Endothelial cell of umbilical vein (primary cell): ENCODE measurements around the gene FOXP1. TPM values are rescaled to one million over a fixed set of nuclear protein-coding genes. Genes with fewer than 3 reads are reported as not detected.

ENCODE experiments used
- BruUV-seq: library from RNA; stranded (reverse); fragments of 400-500 nt; replicated peaks from 2 replicates; lab custom pipeline; 2021; lab: Mats Ljungman, UMichigan
- CTCF ChIA-PET: fragments of 300-600, 350-600 bp; sonication (Branson Sonifier 250); formaldehyde crosslinking; loops from one replicate; lab custom pipeline; 2021; ENCODE audit warnings: antibody characterized with exemption, inconsistent platforms; lab: Charles Lee
- POLR2A ChIA-PET: fragments of 300-600, 350-600 bp; sonication (Branson Sonifier 250); formaldehyde crosslinking; loops from one replicate; lab custom pipeline; 2021; ENCODE audit warnings: antibody characterized with exemption, inconsistent platforms; lab: Charles Lee
- DNase-seq: peaks from one replicate; pipeline ENCODE4 v3.0.0-alpha.2; 2011; ENCODE audit warnings: low read depth, low spot score
- FAIRE-seq: peaks from 2 replicates; lab custom pipeline; 2011; peaks lifted over from hg19 to GRCh38; lab: Jason Lieb, UNC
- H2AFZ ChIP-seq: 2 replicates; pipeline ENCODE4 v1.6.0; 2012; ENCODE audit warnings: low read depth, low read length, control low read depth, inconsistent platforms
- H3K27ac ChIP-seq: 2 replicates; pipeline ENCODE4 v1.5.1; 2011; ENCODE audit warnings: low read depth, mild to moderate bottlenecking, control low read depth, low read length, moderate library complexity; ENCODE audit not compliant: insufficient read depth
- H3K27me3 ChIP-seq, 2 experiments: 2 replicates each; pipeline versions ENCODE4 v1.6.0 to v1.6.1; 2011; ENCODE audit warnings: low read length in 2 of 2, mixed read lengths in 1 of 2; ENCODE audit not compliant: control insufficient read depth in 2 of 2, insufficient read depth in 2 of 2
- H3K36me3 ChIP-seq, 2 experiments: 2 replicates in 1 of 2; 3 replicates in 1 of 2; pipeline ENCODE4 v1.5.1; 2011; ENCODE audit warnings: low read length in 2 of 2, mild to moderate bottlenecking in 1 of 2, moderate library complexity in 1 of 2; ENCODE audit not compliant: control insufficient read depth in 2 of 2, insufficient read depth in 2 of 2; ENCODE audit errors: extremely low read depth in 1 of 2
- H3K4me1 ChIP-seq: 3 replicates; pipeline ENCODE4 v1.5.1; 2011; ENCODE audit warnings: mild to moderate bottlenecking, low read length; ENCODE audit not compliant: control insufficient read depth, insufficient read depth; ENCODE audit errors: extremely low read depth
- H3K4me2 ChIP-seq: 2 replicates; pipeline ENCODE4 v1.6.1; 2011; ENCODE audit warnings: low read length, control low read depth, mixed read lengths; ENCODE audit not compliant: insufficient read depth
- H3K4me3 ChIP-seq, 3 experiments: fragments of 200-600 bp in 1 of 3; sonication (generic), shearing (Covaris generic) in 1 of 3; replicated peaks in 1 of 3; 2 replicates each; pipeline ENCODE4 v1.5.1; 2011 to 2016; ENCODE audit warnings: control low read depth in 3 of 3, low read length in 3 of 3, mild to moderate bottlenecking in 2 of 3, inconsistent platforms in 1 of 3, low read depth in 1 of 3, moderate library complexity in 1 of 3; ENCODE audit not compliant: insufficient read depth in 1 of 3
- H3K79me2 ChIP-seq: 2 replicates; pipeline ENCODE4 v1.6.0; 2012; ENCODE audit warnings: low read length, inconsistent platforms; ENCODE audit not compliant: control insufficient read depth, insufficient read depth
- H3K9ac ChIP-seq: replicated peaks from 2 replicates; pipeline ENCODE3; 2011; ENCODE audit warnings: low read length, control low read depth; ENCODE audit not compliant: insufficient read depth; ENCODE audit errors: extremely low read depth
- H3K9me1 ChIP-seq: replicated peaks from 3 replicates; pipeline ENCODE4 v1.6.0; 2011; ENCODE audit warnings: mild to moderate bottlenecking, low read length; ENCODE audit not compliant: control insufficient read depth, insufficient read depth; ENCODE audit errors: extremely low read depth
- H3K9me3 ChIP-seq: replicated peaks from 2 replicates; pipeline ENCODE4 v1.5.1; 2012; ENCODE audit warnings: low read length, inconsistent platforms; ENCODE audit not compliant: control insufficient read depth, insufficient read depth
- H4K20me1 ChIP-seq: replicated peaks from 2 replicates; pipeline ENCODE3; 2011; ENCODE audit warnings: mild to moderate bottlenecking, low read length; ENCODE audit not compliant: control insufficient read depth, insufficient read depth; ENCODE audit errors: extremely low read depth
- CTCF ChIP-seq, 2 donors: IDR thresholded peaks; 1 replicate in 1 of 2; 2 replicates in 1 of 2; pipeline ENCODE4 v1.5.1; 2011; ENCODE audit warnings: low read length in 2 of 2, mild to moderate bottlenecking in 2 of 2, moderate library complexity in 2 of 2, control low read depth in 1 of 2, inconsistent platforms in 1 of 2, low read depth in 1 of 2; ENCODE audit not compliant: insufficient read depth in 1 of 2; ENCODE audit errors: extremely low read depth in 1 of 2
- FOS ChIP-seq: IDR thresholded peaks from 2 replicates; pipeline ENCODE4 v1.6.1; 2011; ENCODE audit warnings: mild to moderate bottlenecking, low read length, moderate library complexity, borderline replicate concordance; ENCODE audit not compliant: insufficient read depth
- GATA2 ChIP-seq: IDR thresholded peaks from 2 replicates; pipeline ENCODE4 v1.7.0; 2011; ENCODE audit warnings: low read depth, mild to moderate bottlenecking, moderate library complexity, mixed read lengths, low read length; ENCODE audit not compliant: insufficient read length, insufficient read depth
- JUN ChIP-seq: IDR thresholded peaks from 2 replicates; pipeline ENCODE4 v1.6.1; 2011; ENCODE audit warnings: borderline replicate concordance, low read depth; ENCODE audit not compliant: insufficient read length, insufficient read depth
- MAX ChIP-seq: IDR thresholded peaks from 2 replicates; pipeline ENCODE4 v1.6.1; 2011; ENCODE audit not compliant: insufficient read depth, insufficient read length
- MYC ChIP-seq: IDR thresholded peaks from one replicate; pipeline ENCODE4 v1.6.1; 2011; ENCODE audit warnings: mild to moderate bottlenecking, low read depth, low read length
- POLR2AphosphoS5 ChIP-seq: IDR thresholded peaks from 2 replicates; pipeline ENCODE4 v1.6.1; 2012; ENCODE audit warnings: low read depth, mild to moderate bottlenecking, control low read depth, low read length, moderate library complexity; ENCODE audit not compliant: insufficient read depth
- dilution Hi-C: fragments of 300-500 bp; cut with MboI; formaldehyde crosslinking; loops from one replicate; pipeline ENCODE4 v1.15.0; 2019; ENCODE audit warnings: low sequenced_read_pairs; ENCODE audit not compliant: extremely low pct_ligation_motif_present
- intact Hi-C: fragments of 100-400 bp; cut with micrococcal nuclease; formaldehyde crosslinking; loops from one replicate; pipeline ENCODE4 v1.10.0; 2022
- polyA plus RNA-seq, 4 experiments: library from polyadenylated mRNA; depleted of rRNA in 3 of 4; stranded (reverse) in 3 of 4; unstranded in 1 of 4; fragments of >200 nt; gene quantifications; 2 replicates each; pipeline versions ENCODE4 v1.2.1 to v1.2.3, GENCODE V29; 2011 to 2012; ENCODE audit warnings: missing spikeins in 1 of 4
- total RNA-seq: library from RNA; stranded (reverse); gene quantifications from 2 replicates; pipeline ENCODE4 v1.2.3, GENCODE V29; 2021

Gene FOXP1
- total and polyA plus RNA-seq, 2 donors (not counting 3 experiments of a cell fraction or from before 2014, with no cell fraction given) = 41.0 to 107 TPM

GRCh38 chr3:71241981-71242560, 341.5 kb downstream of the FOXP1 start:
- H4K20me1 ChIP-seq = no peaks in the 10 kb centered on the region
- no peak for DNase-seq
- H3K27me3 ChIP-seq = no peaks in the 10 kb centered on the region
- no peaks in the 10 kb centered on the region for H3K9me3 ChIP-seq
- dilution Hi-C loops = no loop called here
- H3K36me3 ChIP-seq = no peaks in the 10 kb centered on the region
- no peak overlapping the region for H3K4me2 ChIP-seq
- BruUV-seq = no TSS peak
- H3K4me3 ChIP-seq = no peak overlapping the region
- ChIA-PET CTCF (interaction anchor here (1.1 to 1.3 kb wide), 4 partner anchors 9 to 52 kb away, joined by 3 to 8 read pairs (median 4); no protein-coding TSS in a partner anchor), POLR2A (no interaction called here)
- FAIRE-seq = no peak
- H3K9me1 ChIP-seq = no peaks in the 10 kb centered on the region
- intact Hi-C loops = no loop called here
- no peak overlapping the region for H3K27ac ChIP-seq
- H3K4me1 ChIP-seq = peaks cover 9% of the 10 kb centered on the region
- no peak overlapping the region for H3K9ac ChIP-seq
- TF ChIP-seq CTCF (IDR thresholded peaks at IDR 0.05; ENCODE audit: extremely low read depth in 1 of 2, insufficient read depth in 1 of 2, low read depth in 1 of 2, low read length in 2 of 2) = no peak
- TF ChIP-seq MYC = no peak
- TF ChIP-seq FOS = no peak
- no peak for TF ChIP-seq JUN
- TF ChIP-seq MAX = no peak
- TF ChIP-seq GATA2 = no peak
- no peak for TF ChIP-seq POLR2AphosphoS5
- H3K79me2 ChIP-seq = no peaks in the 10 kb centered on the region
- no peak overlapping the region for H2AFZ ChIP-seq
